HG02973 (cell line): ENCODE data around the gene ZDHHC20.

Experiments
- ATAC-seq: cut with Tn5 transposase; IDR thresholded peaks from one replicate; pipeline ENCODE4 v1.9.1; 2021; ENCODE audit warnings: moderate library complexity; ENCODE audit not compliant: unreplicated experiment

The ZDHHC20 gene

DNA sequence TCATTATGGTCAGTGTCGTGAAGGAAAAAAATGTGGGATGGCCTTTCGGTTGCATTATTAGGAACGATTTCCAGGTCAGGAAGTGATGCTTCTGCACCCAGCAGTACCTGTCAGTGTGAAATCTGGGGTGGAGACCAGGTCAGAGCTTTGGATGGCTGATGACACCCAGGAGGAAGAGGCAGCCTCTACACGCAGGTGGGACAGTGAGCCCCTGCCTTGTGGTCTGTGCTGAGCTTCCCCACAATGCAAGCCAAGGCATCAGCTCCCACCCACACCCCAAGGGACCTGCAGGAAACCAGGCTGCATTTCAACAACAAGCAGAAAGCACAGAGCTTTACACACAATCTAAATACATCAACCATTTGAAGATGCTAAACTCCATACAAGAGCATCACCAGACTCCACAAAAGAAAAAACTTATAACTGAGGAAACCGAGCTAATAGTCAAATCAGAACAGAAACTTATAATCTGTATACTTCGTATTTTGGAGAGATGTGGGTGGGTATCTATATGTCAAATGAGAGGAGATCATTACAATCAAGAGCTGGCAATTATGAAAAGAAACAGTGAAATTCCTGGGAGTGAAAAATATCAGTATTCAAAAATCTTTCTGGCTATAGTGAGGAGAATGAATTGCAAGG is 130.1 kb downstream of the ZDHHC20 start:
- no peak for ATAC-seq

DNA sequence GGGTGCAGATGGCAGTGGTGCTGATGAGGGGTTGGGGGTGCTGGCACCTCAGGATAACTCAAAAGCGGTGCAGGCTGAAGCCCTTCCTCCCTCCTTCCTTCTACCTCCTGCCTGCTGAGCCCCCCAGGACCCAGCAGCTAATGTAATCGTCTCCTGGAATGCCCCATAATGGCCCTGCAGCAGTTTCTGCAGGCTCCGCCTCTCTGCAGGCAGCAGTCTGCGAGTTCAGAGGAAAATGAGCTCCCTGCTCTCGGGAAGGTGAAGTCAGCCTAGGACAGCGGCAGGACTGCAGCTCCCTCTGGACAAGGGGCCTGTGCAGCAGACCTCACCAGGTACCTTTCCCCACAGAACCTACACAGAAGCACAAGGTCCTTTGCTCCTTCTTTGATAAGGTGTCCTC is 130.9 kb downstream of the ZDHHC20 start:
- no peak for ATAC-seq

DNA sequence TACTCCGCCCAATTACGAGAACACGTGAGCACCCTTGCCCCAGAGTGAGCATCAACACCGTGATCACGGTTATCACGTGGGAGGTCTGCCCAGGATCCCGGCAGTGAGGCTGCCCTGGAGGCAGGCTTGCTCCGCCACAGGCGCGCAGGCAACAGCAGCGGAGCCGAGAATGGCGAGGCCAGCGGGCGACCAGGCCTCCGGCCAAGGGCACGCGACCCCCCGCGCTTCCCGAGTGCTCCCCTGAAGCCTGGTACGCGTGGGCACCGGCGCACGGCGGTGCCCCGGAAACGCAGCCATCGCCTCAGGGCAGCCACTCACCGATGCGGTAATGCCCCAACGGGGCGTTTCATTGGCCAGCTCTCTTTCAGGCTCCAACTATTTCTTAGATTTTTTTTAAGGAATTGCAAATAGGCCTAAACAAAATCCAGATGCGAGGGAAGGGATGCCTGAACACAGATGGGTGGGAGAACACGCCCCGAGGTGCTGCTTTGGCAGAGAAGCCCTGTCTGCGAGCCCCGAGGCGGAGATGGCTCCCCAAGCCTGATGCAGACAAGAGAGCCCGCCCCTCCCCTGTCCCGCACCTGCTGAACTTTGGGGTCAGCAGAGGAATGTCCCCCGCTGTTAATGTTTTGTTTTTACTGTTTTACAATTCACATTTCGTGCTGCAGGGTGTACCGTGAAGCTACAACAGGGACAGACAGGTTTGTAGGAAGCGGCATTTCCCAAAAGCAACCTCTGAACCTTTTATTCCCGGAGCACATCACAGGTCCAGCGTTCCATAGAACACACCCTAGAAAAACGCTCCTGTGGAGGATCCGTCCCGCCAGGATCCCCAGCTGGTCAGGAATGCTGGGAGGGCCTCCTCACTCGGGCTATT is 132.7 kb downstream of the ZDHHC20 start:
- ATAC-seq: no peak

DNA sequence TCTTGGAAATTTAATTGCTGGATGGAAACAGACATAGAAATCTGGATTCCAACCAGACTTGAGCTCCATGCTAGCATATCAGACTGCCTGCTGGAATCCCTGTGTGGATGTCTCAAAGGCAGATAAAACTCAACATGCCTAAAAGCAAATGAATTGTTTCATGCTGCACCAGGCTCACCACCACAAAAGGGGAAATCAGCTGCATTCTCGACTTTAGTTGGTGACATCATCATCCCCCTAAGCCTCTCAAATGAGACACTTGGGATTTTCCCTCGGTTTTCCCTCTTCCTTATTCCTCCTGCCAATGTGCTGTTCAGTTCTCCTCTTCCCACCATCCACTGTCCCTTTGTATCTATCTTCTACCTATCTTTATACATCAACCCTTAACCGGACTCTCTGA is 134.3 kb downstream of the ZDHHC20 start:
- ATAC-seq: no peak

DNA sequence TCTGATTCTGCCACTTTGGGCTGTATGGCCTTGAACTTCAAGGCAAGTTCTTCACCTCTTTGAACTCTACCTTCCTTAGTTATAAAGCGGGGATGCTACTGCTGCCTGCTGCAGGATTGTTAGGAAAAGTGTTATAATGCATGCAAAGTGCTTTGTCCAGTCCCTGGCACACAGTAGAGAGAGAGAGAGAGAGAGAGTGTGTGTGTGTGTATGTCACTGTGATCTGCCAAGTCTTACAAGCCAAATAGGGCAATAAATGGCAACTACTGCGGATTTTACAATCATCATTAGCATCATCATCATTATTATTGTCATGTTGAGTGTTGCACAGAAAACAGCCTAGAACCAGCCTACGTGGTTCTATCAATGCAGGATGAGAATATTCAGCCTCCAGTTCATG is 136.1 kb downstream of the ZDHHC20 start:
- ATAC-seq: no peak
